SH-SY5Y (cell line): Measurements from ENCODE around the gene CACNA2D2.

Source experiments
- GATA2 ChIP-seq: IDR thresholded peaks from 2 replicates; pipeline ENCODE4 v1.6.1; 2011; ENCODE audit warnings: mild to moderate bottlenecking, low read depth, low read length
- GATA3 ChIP-seq: IDR thresholded peaks from 2 replicates; pipeline ENCODE4 v1.6.1; 2011; ENCODE audit warnings: low read depth, mild to moderate bottlenecking, low read length, moderate library complexity

DNA sequence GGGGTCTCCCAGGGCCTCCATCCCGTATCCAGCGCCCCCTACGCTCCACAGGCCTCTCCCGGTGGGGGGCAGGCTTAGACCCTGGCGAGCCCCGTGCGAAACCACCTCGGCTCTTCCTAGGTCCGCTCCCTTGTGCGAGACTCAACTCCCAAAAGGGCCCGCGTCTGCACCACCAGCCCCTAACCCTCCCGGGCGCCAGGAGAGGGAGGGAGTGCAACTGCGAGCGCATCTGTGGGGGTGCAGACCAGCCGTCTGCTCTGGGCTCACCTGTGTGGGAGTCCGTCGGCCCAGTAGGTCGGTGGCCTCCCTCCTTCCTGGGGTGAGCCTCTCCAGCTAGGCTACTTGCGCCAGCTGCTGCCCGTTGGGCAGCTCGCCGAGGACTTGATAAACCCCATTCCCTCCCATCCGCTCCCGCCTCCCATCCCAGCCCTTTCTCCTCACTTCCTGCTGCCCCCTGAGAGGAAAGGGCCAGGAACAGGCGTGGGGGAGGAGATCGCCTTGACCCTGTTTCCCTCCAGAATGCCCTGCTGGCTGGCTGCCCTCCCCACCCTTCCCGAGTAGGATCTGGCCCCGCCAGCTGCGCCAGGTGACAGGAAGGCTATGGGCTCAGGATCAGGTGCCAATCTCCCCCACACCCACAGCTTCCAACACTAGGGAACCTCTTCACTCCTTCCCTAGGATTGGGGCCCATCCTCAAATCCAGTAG lies 180.9 kb downstream of the CACNA2D2 start, which contains the start of gene HYAL2:
- no peak for TF ChIP-seq GATA3
- no peak for TF ChIP-seq GATA2
